ENCODE data around the gene TNK2.

The TNK2 gene

DNA sequence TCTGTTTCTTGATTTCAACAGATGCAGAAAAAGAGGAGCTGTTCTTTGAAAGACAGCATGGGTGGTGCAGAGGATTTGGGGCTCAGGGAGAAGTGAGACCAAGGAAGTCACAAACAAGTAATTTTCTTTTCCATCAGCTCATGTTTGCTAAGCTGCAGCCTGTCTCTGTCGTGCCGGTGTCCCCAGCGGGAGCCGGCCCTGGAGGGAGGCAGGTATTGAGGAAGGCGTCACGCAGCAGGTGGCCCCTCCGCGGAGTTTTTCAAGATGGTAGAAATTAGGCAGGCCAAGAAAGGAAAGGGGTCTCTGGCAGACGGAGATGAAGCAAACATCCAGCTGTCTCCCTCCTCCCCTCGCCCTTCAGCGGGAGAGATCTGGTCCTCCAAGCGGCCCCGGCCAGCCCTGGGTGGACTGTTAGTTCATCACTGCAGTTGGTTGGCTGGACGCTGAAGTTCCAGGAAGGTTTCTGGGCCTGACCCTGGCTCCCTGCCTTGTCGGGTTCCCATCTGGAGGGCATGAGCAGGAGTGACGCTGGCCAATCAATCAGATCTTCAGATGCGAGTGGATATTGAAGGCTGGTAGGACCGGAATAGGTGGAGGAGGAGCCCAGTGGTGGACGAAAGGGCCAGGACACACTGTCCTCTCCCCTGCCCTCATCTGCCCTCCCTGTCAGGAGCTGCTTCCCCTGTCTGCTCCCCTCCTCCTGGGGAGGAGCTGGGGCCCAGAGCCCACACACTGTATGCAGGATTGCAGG is 68.9 kb downstream of the TNK2 start:
- H2BK120ac ChIP-seq (ENCODE audit: low read depth, low read length) = no peak overlapping the region
- H3K27me3 ChIP-seq (ENCODE audit: control insufficient read depth in 1 of 2, insufficient read depth in 1 of 2, low read length in 2 of 2) = peaks cover 15 to 41% of the 10 kb centered on the region in 2 experiments
- H3K36me3 ChIP-seq (ENCODE audit: control insufficient read depth in 1 of 2, insufficient read depth in 2 of 2, low read depth in 1 of 2, low read length in 2 of 2) = no peaks in the 10 kb centered on the region
- no peak overlapping the region for H2BK15ac ChIP-seq (ENCODE audit: low read depth, poor library complexity, severe bottlenecking)
- no peak overlapping the region for H3K4me2 ChIP-seq (ENCODE audit: low read length, poor library complexity, severe bottlenecking)
- H4K91ac ChIP-seq (ENCODE audit: low read length) = no peak overlapping the region
- H3K4me3 ChIP-seq (ENCODE audit: insufficient read depth in 1 of 2, low read depth in 1 of 2, low read length in 2 of 2) = peak overlapping the region in 1 of 2 experiments; percentile 38
- H3K4ac ChIP-seq (ENCODE audit: low read depth in 1 of 2, low read length in 2 of 2) = no peak overlapping the region
- H3K14ac ChIP-seq (ENCODE audit: low read length in 2 of 2) = no peak overlapping the region
- DNase-seq = no peak
- H3K4me1 ChIP-seq (ENCODE audit: control insufficient read depth, insufficient read depth, low read depth, low read length) = no peaks in the 10 kb centered on the region
- no peak overlapping the region for H3K18ac ChIP-seq (ENCODE audit: low read depth in 1 of 2, low read length in 2 of 2)
- H2AFZ ChIP-seq (ENCODE audit: low read depth, low read length) = no peak overlapping the region
- H3K79me1 ChIP-seq (replicated peaks; ENCODE audit: low read length, poor library complexity, severe bottlenecking) = no peaks in the 10 kb centered on the region
- H3K9ac ChIP-seq (ENCODE audit: low read length) = no peak overlapping the region
- no peak overlapping the region for H4K8ac ChIP-seq (ENCODE audit: low read length)
- no peaks in the 10 kb centered on the region for H3K9me3 ChIP-seq (ENCODE audit: control insufficient read depth, low read length)
- WGBS = 82% methylated on average over 17 of the region's 19 CpGs
- no peak overlapping the region for H3K23ac ChIP-seq (ENCODE audit: low read length in 2 of 2)
- no peak overlapping the region for H2BK12ac ChIP-seq (ENCODE audit: low read length in 2 of 2)
- no peak overlapping the region for H2BK5ac ChIP-seq (ENCODE audit: low read depth, low read length, poor library complexity, severe bottlenecking)
- no peak overlapping the region for H2AK5ac ChIP-seq (ENCODE audit: low read length, severe bottlenecking)
- no peak overlapping the region for H3K27ac ChIP-seq (ENCODE audit: low read length, poor library complexity, severe bottlenecking)

DNA sequence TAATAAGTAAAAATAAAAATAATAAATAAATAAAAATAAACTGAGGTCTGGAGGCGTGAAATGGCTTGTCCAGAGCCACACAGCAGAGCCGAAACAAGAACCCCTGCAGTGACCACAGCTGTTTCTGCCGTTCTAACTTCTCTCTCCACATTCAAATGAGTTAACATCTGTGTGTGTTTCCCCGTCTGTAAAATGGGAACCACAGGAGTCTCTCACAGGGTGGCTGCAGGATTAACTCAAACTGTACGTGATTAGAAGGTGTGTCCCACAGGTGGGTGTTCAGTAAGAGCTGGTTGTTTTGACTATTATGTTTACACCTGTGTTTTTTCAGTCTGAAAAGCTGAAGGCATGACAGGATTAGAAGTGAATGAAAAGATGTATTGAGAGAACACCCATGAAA is 69.6 kb downstream of the TNK2 start:
- Histone ChIP-seq H3K4me2 (ENCODE audit: low read length, poor library complexity, severe bottlenecking) (no peak overlapping the region), H3K18ac (ENCODE audit: low read depth in 1 of 2, low read length in 2 of 2) (no peak overlapping the region), H2AFZ (ENCODE audit: low read depth, low read length) (no peak overlapping the region), H3K9ac (ENCODE audit: low read length) (no peak overlapping the region), H3K4ac (ENCODE audit: low read depth in 1 of 2, low read length in 2 of 2) (no peak overlapping the region), H4K91ac (ENCODE audit: low read length) (no peak overlapping the region), H3K4me3 (ENCODE audit: insufficient read depth in 1 of 2, low read depth in 1 of 2, low read length in 2 of 2) (no peak overlapping the region), H2BK12ac (ENCODE audit: low read length in 2 of 2) (no peak overlapping the region), H3K79me1 (replicated peaks; ENCODE audit: low read length, poor library complexity, severe bottlenecking) (no peaks in the 10 kb centered on the region), H3K9me3 (ENCODE audit: control insufficient read depth, low read length) (no peaks in the 10 kb centered on the region), H2BK15ac (ENCODE audit: low read depth, poor library complexity, severe bottlenecking) (no peak overlapping the region), H3K27me3 (ENCODE audit: control insufficient read depth in 1 of 2, insufficient read depth in 1 of 2, low read length in 2 of 2) (peaks cover 13 to 41% of the 10 kb centered on the region in 2 experiments), H3K23ac (ENCODE audit: low read length in 2 of 2) (no peak overlapping the region), H3K14ac (ENCODE audit: low read length in 2 of 2) (no peak overlapping the region), H2BK5ac (ENCODE audit: low read depth, low read length, poor library complexity, severe bottlenecking) (no peak overlapping the region), H3K4me1 (ENCODE audit: control insufficient read depth, insufficient read depth, low read depth, low read length) (no peaks in the 10 kb centered on the region), H3K36me3 (ENCODE audit: control insufficient read depth in 1 of 2, insufficient read depth in 2 of 2, low read depth in 1 of 2, low read length in 2 of 2) (no peaks in the 10 kb centered on the region), H2BK120ac (ENCODE audit: low read depth, low read length) (no peak overlapping the region), H4K8ac (ENCODE audit: low read length) (no peak overlapping the region), H3K27ac (ENCODE audit: low read length, poor library complexity, severe bottlenecking) (no peak overlapping the region), H2AK5ac (ENCODE audit: low read length, severe bottlenecking) (no peak overlapping the region)
- 79% methylated on average over 5 of the region's 5 CpGs for WGBS
- no peak for DNase-seq

GRCh38 chr3:195836476-195837135 is 71.7 kb downstream of the TNK2 start:
- no peak overlapping the region for H3K4me2 ChIP-seq (ENCODE audit: low read length, poor library complexity, severe bottlenecking)
- H3K4me3 ChIP-seq (ENCODE audit: insufficient read depth in 1 of 2, low read depth in 1 of 2, low read length in 2 of 2) = no peak overlapping the region
- no peak overlapping the region for H2AFZ ChIP-seq (ENCODE audit: low read depth, low read length)
- H3K4me1 ChIP-seq (ENCODE audit: control insufficient read depth, insufficient read depth, low read depth, low read length) = no peaks in the 10 kb centered on the region
- no peak overlapping the region for H2AK5ac ChIP-seq (ENCODE audit: low read length, severe bottlenecking)
- H2BK15ac ChIP-seq (ENCODE audit: low read depth, poor library complexity, severe bottlenecking) = no peak overlapping the region
- H4K8ac ChIP-seq (ENCODE audit: low read length) = no peak overlapping the region
- H3K9me3 ChIP-seq (ENCODE audit: control insufficient read depth, low read length) = no peaks in the 10 kb centered on the region
- H3K36me3 ChIP-seq (ENCODE audit: control insufficient read depth in 1 of 2, insufficient read depth in 2 of 2, low read depth in 1 of 2, low read length in 2 of 2) = no peaks in the 10 kb centered on the region
- no peak overlapping the region for H2BK120ac ChIP-seq (ENCODE audit: low read depth, low read length)
- no peaks in the 10 kb centered on the region for H3K79me1 ChIP-seq (replicated peaks; ENCODE audit: low read length, poor library complexity, severe bottlenecking)
- no peak overlapping the region for H3K9ac ChIP-seq (ENCODE audit: low read length)
- no peak overlapping the region for H3K4ac ChIP-seq (ENCODE audit: low read depth in 1 of 2, low read length in 2 of 2)
- H3K27me3 ChIP-seq (ENCODE audit: control insufficient read depth in 1 of 2, insufficient read depth in 1 of 2, low read length in 2 of 2) = peaks cover 13 to 51% of the 10 kb centered on the region in 2 experiments
- no peak overlapping the region for H3K27ac ChIP-seq (ENCODE audit: low read length, poor library complexity, severe bottlenecking)
- no peak overlapping the region for H3K18ac ChIP-seq (ENCODE audit: low read depth in 1 of 2, low read length in 2 of 2)
- H2BK5ac ChIP-seq (ENCODE audit: low read depth, low read length, poor library complexity, severe bottlenecking) = no peak overlapping the region
- H2BK12ac ChIP-seq (ENCODE audit: low read length in 2 of 2) = no peak overlapping the region
- H3K14ac ChIP-seq (ENCODE audit: low read length in 2 of 2) = no peak overlapping the region
- DNase-seq = no peak
- no peak overlapping the region for H4K91ac ChIP-seq (ENCODE audit: low read length)
- WGBS = 87% methylated on average over 12 of the region's 14 CpGs
- H3K23ac ChIP-seq (ENCODE audit: low read length in 2 of 2) = no peak overlapping the region

DNA sequence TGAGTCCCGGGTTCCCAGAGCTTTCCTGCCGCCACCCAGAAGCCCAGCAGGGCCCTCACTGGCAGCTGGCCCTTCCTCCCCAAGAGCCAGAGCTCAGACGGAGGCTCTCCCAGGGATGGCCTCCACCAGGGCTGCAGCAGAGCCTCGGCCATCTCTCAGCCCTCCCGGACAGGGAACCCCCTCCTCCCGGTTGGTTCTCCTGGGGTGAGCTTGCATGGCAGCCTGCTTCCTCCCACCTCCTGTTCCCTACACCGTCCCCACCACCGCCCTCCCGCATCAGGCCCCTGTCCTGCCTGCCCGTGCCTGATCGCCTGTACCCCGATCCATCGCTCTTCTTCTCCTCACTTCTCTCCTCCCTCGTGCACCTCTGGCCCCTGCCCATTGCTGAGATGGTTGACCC is 72.6 kb downstream of the TNK2 start:
- H2AK5ac ChIP-seq (ENCODE audit: low read length, severe bottlenecking) = no peak overlapping the region
- H2BK5ac ChIP-seq (ENCODE audit: low read depth, low read length, poor library complexity, severe bottlenecking) = no peak overlapping the region
- H3K4ac ChIP-seq (ENCODE audit: low read depth in 1 of 2, low read length in 2 of 2) = no peak overlapping the region
- no peak overlapping the region for H2BK15ac ChIP-seq (ENCODE audit: low read depth, poor library complexity, severe bottlenecking)
- no peak overlapping the region for H4K8ac ChIP-seq (ENCODE audit: low read length)
- H3K18ac ChIP-seq (ENCODE audit: low read depth in 1 of 2, low read length in 2 of 2) = no peak overlapping the region
- no peak overlapping the region for H2AFZ ChIP-seq (ENCODE audit: low read depth, low read length)
- no peaks in the 10 kb centered on the region for H3K9me3 ChIP-seq (ENCODE audit: control insufficient read depth, low read length)
- H3K27ac ChIP-seq (ENCODE audit: low read length, poor library complexity, severe bottlenecking) = no peak overlapping the region
- no peaks in the 10 kb centered on the region for H3K36me3 ChIP-seq (ENCODE audit: control insufficient read depth in 1 of 2, insufficient read depth in 2 of 2, low read depth in 1 of 2, low read length in 2 of 2)
- H4K91ac ChIP-seq (ENCODE audit: low read length) = no peak overlapping the region
- H3K9ac ChIP-seq (ENCODE audit: low read length) = no peak overlapping the region
- no peak overlapping the region for H2BK12ac ChIP-seq (ENCODE audit: low read length in 2 of 2)
- no peaks in the 10 kb centered on the region for H3K4me1 ChIP-seq (ENCODE audit: control insufficient read depth, insufficient read depth, low read depth, low read length)
- no peak overlapping the region for H3K4me2 ChIP-seq (ENCODE audit: low read length, poor library complexity, severe bottlenecking)
- no peak for DNase-seq
- H2BK120ac ChIP-seq (ENCODE audit: low read depth, low read length) = no peak overlapping the region
- no peaks in the 10 kb centered on the region for H3K79me1 ChIP-seq (replicated peaks; ENCODE audit: low read length, poor library complexity, severe bottlenecking)
- 86% methylated on average over 14 of the region's 14 CpGs for WGBS
- no peak overlapping the region for H3K4me3 ChIP-seq (ENCODE audit: insufficient read depth in 1 of 2, low read depth in 1 of 2, low read length in 2 of 2)
- peak overlapping the region in 1 of 2 experiments; percentile 9 for H3K14ac ChIP-seq (ENCODE audit: low read length in 2 of 2)
- peaks cover 13 to 54% of the 10 kb centered on the region in 2 experiments for H3K27me3 ChIP-seq (ENCODE audit: control insufficient read depth in 1 of 2, insufficient read depth in 1 of 2, low read length in 2 of 2)
- H3K23ac ChIP-seq (ENCODE audit: low read length in 2 of 2) = no peak overlapping the region
